K562 (cell line): ENCODE data around the gene ARMH1. TPM values are rescaled to one million over a fixed set of nuclear protein-coding genes. Genes with fewer than 3 reads are reported as not detected.

Source experiments
- CBX3 ChIP-seq, 2 experiments: IDR thresholded peaks; 1 replicate in 1 of 2; 2 replicates in 1 of 2; pipeline ENCODE4 v1.6.1; 2012; ENCODE audit warnings: inconsistent platforms in 2 of 2, low read length in 2 of 2, borderline replicate concordance in 1 of 2, control low read depth in 1 of 2
- CEBPB ChIP-seq: fragments of 450-650 bp; IDR thresholded peaks from 2 replicates; pipeline ENCODE4 v1.6.1; 2016; ENCODE audit warnings: missing genetic modification characterization, missing compliant biosample characterization
- CTCFL ChIP-seq: IDR thresholded peaks from 2 replicates; pipeline ENCODE4 v1.6.1; 2011; ENCODE audit warnings: borderline replicate concordance, low read depth, mild to moderate bottlenecking, moderate library complexity, low read length; ENCODE audit not compliant: insufficient read depth, poor library complexity, severe bottlenecking
- HMGXB4 ChIP-seq: sonication (generic); formaldehyde crosslinking; IDR thresholded peaks from 2 replicates; pipeline ENCODE4 v1.8.1; 2023; ENCODE audit warnings: mild to moderate bottlenecking, missing genetic modification reagents
- MCM2 ChIP-seq: fragments of 450-650 bp; IDR thresholded peaks from 2 replicates; pipeline ENCODE4 v1.6.1; 2017; ENCODE audit warnings: low read depth, mild to moderate bottlenecking
- RAD21 ChIP-seq, 2 experiments: fragments of 250-450 bp in 1 of 2; fragments of 450-650 bp in 1 of 2; sonication (Bioruptor Pico) in 1 of 2; formaldehyde crosslinking in 1 of 2; IDR thresholded peaks in 1 of 2; conservative IDR thresholded peaks in 1 of 2; 2 replicates each; pipeline versions ENCODE4 v1.4.0 to v1.8.0; 2020 to 2022; ENCODE audit warnings: mild to moderate bottlenecking in 2 of 2, moderate library complexity in 1 of 2
- RB1 ChIP-seq: fragments of 450-650 bp; IDR thresholded peaks from 2 replicates; pipeline ENCODE4 v1.6.1; 2017; ENCODE audit warnings: low read depth, mild to moderate bottlenecking
- RHOXF2B ChIP-seq: fragments of 250-450 bp; sonication (Bioruptor Pico); conservative IDR thresholded peaks from 2 replicates; pipeline ENCODE4 v1.5.1; 2021
- SMARCA5 ChIP-seq: fragments of 450-650 bp; IDR thresholded peaks from 2 replicates; pipeline ENCODE4 v1.6.1; 2016
- ZBTB8A ChIP-seq: fragments of 450-650 bp; IDR thresholded peaks from 2 replicates; pipeline ENCODE4 v1.6.1; 2018; ENCODE audit warnings: mild to moderate bottlenecking, moderate library complexity; ENCODE audit not compliant: partially characterized antibody
- ZNF282 ChIP-seq: sonication (generic); formaldehyde crosslinking; IDR thresholded peaks from 2 replicates; pipeline ENCODE4 v1.8.1; 2023; ENCODE audit warnings: missing genetic modification reagents
- ZNF318 ChIP-seq, 2 experiments: fragments of 450-650 bp; IDR thresholded peaks; 2 replicates each; pipeline ENCODE4 v1.6.1; 2016; ENCODE audit warnings: mild to moderate bottlenecking in 2 of 2, borderline replicate concordance in 1 of 2, low read depth in 1 of 2, moderate library complexity in 1 of 2
- ZNF707 ChIP-seq: fragments of 250-450 bp; sonication (Bioruptor Pico); conservative IDR thresholded peaks from 2 replicates; pipeline ENCODE4 v1.8.0; 2022; ENCODE audit warnings: inconsistent platforms, mild to moderate bottlenecking, moderate library complexity
- ZNF77 ChIP-seq: fragments of 250-450 bp; sonication (Bioruptor Pico); IDR thresholded peaks from 2 replicates; pipeline ENCODE4 v1.5.0; 2020
- polyA plus RNA-seq, 8 experiments: library from polyadenylated mRNA; depleted of rRNA in 4 of 8; stranded (reverse) in 5 of 8; unstranded in 3 of 8; fragments of >200 nt; fragmentation: Nextera tagmentation in 2 of 8; fragmentation: Illumina TruSeq in 1 of 8; extraction: Ambion mirVana in 2 of 8; extraction: Trizol in 1 of 8; gene quantifications; 2 replicates each; pipeline versions ENCODE4 v1.2.1 to v1.2.3, GENCODE V29; 2011 to 2014; ENCODE audit warnings: inconsistent platforms in 1 of 8, missing spikeins in 1 of 8
- total RNA-seq, 7 experiments: library from RNA; depleted of rRNA in 6 of 7; stranded (reverse); fragments of >200 nt in 6 of 7; fragmentation: Illumina TruSeq in 2 of 7; extraction: Trizol in 2 of 7; gene quantifications; 2 replicates each; pipeline versions ENCODE4 v1.2.1 to v1.2.3, GENCODE V29; 2011 to 2021; ENCODE audit warnings: low replicate concordance in 1 of 7

The ARMH1 gene
- total and polyA plus RNA-seq, 9 of the 15 experiments (the other 6 are each of a cell fraction or from before 2014, with no cell fraction given), result 0.41 TPM; not detected in 8

- no peak for TF ChIP-seq ZNF318 (IDR thresholded peaks at IDR 0.05; ENCODE audit: borderline replicate concordance in 1 of 2, low read depth in 1 of 2)
- peak; percentile 75; the same call in 1 of the 2 replicates for TF ChIP-seq ZNF282
- TF ChIP-seq ZNF77 (CRISPR knock-in tag), result no peak
- no peak for TF ChIP-seq CEBPB
- no peak for TF ChIP-seq SMARCA5
- no peak for TF ChIP-seq RAD21 (CRISPR knock-in tag; conservative IDR thresholded peaks at IDR 0.05 in 1 of 2, IDR thresholded peaks at IDR 0.05 in 1 of 2)
- 0 out of 3 replicates have a peak, but pooled peaks of 1 of the 2 experiments have one; percentile 10 for TF ChIP-seq CBX3 (IDR thresholded peaks at IDR 0.05; ENCODE audit: borderline replicate concordance in 1 of 2, low read length in 2 of 2)
- TF ChIP-seq CTCFL, result no peak
- no peak for TF ChIP-seq ZBTB8A
- no peak for TF ChIP-seq MCM2
- peak; percentile 98 for TF ChIP-seq RB1
- TF ChIP-seq ZNF707 (CRISPR knock-in tag), result no peak
- TF ChIP-seq RHOXF2B (CRISPR knock-in tag), result 0 out of 2 replicates have a peak, but pooled peaks have one; percentile 16
- TF ChIP-seq HMGXB4 (CRISPR knock-in tag), result peak; percentile 71; the same call in 1 of the 2 replicates
These were observed 42.6 kb upstream of the ARMH1 start (continued) for GRCh38 chr1:44631647-44632539.
